GM21825 (cell line): Measurements from ENCODE around the gene SUGCT.

ENCODE experiments used
- ATAC-seq: cut with Tn5 transposase; IDR thresholded peaks from one replicate; pipeline ENCODE4 v1.9.1; 2021; ENCODE audit warnings: mild to moderate bottlenecking, moderate library complexity; ENCODE audit not compliant: unreplicated experiment

SUGCT gene

GRCh38 chr7:40704172-40704571 is 569.4 kb downstream of the SUGCT start:
- ATAC-seq = no peak

DNA sequence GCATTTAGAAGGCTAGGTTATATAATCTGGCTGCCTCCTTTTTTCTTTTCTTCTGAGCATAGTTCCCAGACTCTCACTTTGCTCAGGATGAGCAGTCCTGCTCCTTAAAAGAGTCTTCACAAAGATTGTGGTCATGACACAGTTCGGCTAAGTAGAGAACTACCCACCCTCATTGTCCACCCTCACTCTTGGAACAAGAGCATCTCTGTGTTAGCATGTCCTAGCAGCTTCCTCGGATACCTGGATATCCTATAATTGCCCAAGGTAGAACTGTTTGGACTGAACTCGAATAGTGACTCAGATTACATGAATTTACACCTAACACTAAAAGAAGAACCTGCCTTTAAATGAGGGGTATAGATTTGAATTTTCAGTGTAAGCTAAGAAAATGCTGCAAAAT is 572.0 kb downstream of the SUGCT start:
- no peak for ATAC-seq

- no peak for ATAC-seq
Measured at GRCh38 chr7:40709062-40709964, 574.5 kb downstream of the SUGCT start.

DNA sequence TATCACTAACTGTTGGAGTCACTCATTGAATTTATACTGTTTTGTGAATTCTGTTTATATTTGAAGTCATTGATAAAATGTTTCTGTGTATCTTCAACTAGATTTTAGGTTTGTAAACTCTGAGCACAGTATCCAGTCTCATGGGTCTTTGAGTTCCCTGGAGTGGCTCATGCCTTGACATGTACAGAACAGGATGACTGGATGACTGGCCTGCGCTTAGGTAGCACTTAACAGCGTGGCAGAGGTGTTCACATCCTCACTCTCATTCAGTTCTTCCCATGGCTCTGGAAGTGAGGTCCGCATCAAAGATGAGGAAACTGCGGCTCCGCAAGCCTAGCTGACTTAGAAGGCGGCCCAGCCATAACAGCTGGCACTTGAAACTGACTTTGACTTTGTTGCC is 576.9 kb downstream of the SUGCT start:
- ATAC-seq = no peak

DNA sequence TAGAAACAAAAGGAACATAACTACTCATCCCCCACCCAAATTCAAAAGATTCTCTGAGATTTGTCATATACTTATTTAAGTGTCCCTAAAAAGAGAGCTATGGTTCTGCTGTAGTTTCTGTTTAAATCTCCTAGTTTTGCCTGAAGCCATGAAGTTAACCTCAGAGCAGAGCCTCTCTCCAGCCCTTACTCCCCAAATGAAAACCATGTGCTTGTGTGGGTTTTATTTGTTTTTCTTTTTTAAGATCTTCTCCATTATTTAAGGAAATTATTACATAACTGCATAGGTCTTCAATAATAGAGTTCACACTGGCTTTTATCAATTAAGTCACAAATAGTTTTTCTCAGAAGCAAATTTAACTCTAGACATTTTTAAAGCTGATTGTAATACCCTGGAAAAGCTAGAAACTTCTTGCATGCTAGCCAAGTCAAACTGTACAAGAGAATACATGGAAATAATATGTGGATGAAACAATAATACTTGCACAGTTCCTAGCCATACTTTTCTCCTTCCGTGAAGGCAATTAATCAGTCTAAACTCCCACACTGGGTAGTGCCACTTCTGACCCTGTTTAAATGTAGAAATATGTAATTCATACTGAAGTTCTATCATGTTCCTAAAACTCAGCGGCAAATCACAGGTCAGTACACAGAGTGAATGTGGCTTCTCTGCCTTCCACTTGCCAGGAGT is 579.7 kb downstream of the SUGCT start:
- ATAC-seq = no peak

- no peak for ATAC-seq
Measured at GRCh38 chr7:40715053-40715430, 580.2 kb downstream of the SUGCT start.

GRCh38 chr7:40716052-40716451 is 581.2 kb downstream of the SUGCT start:
- ATAC-seq = no peak

GRCh38 chr7:40717242-40717641 is 582.4 kb downstream of the SUGCT start:
- ATAC-seq = peak; percentile 87

GRCh38 chr7:40720416-40720815 is 585.6 kb downstream of the SUGCT start:
- no peak for ATAC-seq

DNA sequence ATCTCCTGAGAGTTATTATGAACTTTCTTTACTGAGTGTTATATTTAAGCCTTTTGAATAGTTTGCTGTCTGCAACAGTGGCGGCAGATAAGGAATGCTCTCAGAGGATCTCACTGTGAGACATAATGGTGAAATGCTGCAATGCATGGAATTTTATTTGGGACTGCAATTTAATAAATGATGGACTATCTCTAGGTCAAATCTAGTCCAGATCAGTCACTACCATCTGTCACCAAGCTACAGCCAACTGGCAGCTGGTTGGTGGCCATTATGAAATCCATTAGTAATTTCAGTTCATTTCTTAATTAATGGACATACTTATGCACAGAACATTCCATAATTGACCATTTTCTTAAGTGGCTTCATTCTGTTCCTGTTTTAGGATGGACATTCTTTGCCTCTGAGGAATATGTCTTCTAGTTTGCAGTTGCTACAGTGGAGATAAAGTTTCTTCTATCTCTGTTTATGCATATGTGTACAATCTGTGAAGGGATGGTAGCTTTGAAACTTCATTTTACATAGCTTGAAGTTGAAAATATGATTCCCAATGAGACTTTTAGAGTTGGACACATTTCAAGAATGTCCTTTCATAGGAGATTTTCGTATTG is 586.6 kb downstream of the SUGCT start:
- no peak for ATAC-seq

DNA sequence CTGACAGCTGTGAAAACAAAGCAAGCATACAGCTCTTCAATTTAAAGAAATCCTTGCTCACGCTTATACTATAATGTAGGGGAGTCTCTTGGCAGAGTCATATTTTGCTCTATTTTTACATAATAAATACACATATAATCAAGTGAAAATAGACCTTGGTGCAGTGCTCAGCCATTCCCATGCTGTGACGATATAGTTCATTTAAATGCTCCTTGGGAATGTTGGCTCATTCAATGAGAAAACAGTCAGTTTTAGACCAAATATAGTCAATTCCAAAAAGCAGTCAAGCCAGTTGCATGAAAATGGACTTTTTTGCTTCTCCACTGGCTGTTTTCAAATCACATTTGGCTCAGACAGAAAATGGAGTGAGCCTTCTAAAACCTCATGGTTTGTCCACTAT is 587.4 kb downstream of the SUGCT start:
- ATAC-seq = no peak

GRCh38 chr7:40723829-40724228 is 589.0 kb downstream of the SUGCT start:
- no peak for ATAC-seq

DNA sequence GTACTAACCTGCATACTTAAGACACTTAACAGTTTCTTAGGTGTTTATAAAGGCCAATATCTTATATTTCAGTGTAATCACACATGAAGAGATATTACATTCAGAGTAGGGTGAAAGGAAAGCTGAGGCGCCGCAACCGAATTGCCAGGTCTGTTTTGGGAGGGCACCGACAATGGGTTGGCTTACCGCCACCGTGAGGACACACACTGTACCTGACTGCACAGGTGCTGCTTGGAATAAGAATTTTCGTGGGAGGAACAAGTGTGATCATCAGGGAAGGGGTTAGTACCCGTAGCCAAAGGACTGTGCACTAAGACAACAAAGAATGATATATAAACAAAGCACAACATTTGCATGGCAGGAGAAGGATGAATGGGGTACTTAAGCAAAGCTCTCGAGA is 591.8 kb downstream of the SUGCT start:
- no peak for ATAC-seq

- ATAC-seq = no peak
Measured at GRCh38 chr7:40733114-40733513, 598.3 kb downstream of the SUGCT start.

DNA sequence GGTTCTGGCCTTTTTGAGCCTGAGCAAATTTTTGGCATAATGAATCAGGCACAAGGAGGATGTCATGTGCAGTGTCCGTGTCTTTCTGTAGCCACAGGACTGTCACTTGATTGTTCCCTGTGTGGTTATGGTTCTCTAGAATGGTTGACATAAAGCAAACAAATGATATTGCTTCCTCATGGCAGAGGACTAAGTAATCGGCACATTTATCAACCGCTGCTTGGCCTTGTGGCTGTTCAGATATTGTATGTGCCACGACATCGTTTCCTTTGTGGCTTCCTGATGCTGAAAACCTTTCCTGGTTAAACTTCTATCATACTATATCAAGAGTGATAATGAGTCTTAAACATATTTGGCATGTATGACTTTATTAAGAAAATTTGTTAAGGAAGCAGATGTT is 598.8 kb downstream of the SUGCT start:
- ATAC-seq = no peak

- no peak for ATAC-seq
Measured at GRCh38 chr7:40739257-40739656, 604.5 kb downstream of the SUGCT start.

DNA sequence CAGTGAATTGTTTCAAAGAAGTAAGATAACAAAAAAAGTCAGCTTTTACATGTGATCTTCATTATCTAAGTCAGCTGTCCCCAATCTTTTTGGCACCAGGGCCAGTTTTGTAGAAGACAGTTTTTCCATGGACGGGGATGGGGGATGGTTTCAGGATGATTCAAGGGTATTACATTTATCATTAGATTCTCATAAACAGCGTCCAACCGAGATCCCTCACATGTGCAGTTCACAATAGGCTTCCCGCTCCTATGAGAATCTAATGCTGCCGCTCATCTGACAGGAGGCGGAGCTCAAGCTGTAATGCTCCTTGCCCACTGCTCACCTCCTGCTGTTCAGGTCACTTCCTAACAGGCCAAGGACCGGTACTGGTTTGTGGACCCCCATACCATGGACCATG is 607.5 kb downstream of the SUGCT start:
- ATAC-seq = no peak

GRCh38 chr7:40746841-40747556 is 612.2 kb downstream of the SUGCT start:
- no peak for ATAC-seq

- no peak for ATAC-seq
Measured at GRCh38 chr7:40747856-40748255, 613.1 kb downstream of the SUGCT start.

DNA sequence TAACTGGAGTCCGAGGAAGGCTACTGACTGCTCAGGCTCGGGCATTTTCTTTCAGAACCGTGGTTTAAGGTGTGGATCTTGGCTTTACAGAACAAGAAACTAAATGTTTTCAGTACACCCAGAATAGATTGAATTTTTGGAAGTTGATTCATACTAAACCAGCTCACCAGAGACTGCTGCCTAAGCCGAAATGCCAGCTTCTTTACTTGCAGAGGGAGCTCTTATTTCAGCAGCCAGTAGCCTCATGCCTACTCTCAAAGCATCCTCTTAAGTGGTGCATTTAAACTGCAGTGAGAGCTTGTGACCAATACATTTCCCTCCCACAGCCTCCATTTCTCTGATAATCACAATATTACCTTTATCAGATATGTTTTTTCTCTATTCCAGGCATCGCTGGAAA is 615.1 kb downstream of the SUGCT start:
- ATAC-seq = no peak

- ATAC-seq = no peak
Measured at GRCh38 chr7:40753455-40753854, 618.6 kb downstream of the SUGCT start.
